B cell (primary cell): ENCODE measurements around the gene CREB5. TPM values are rescaled to one million over a fixed set of nuclear protein-coding genes. Genes with fewer than 3 reads are reported as not detected.
A peak's percentile ranks its signal among the peaks of the same experiment; 100 is the strongest.

Experiments used
- ATAC-seq: fragments of 200-7000 bp; cut with Tn5 transposase; one replicate; pipeline ENCODE4 v1.10.0; 2021; ENCODE audit warnings: low read depth, mild to moderate bottlenecking, moderate number of reproducible peaks, moderate library complexity
- CTCF ChIA-PET: fragments of 350-600 bp; sonication (Branson Sonifier 250); formaldehyde crosslinking; loops from one replicate; lab custom pipeline; 2021; ENCODE audit warnings: antibody characterized with exemption, inconsistent platforms; lab: Charles Lee
- POLR2A ChIA-PET: fragments of 350-600 bp; sonication (Branson Sonifier 250); formaldehyde crosslinking; loops from one replicate; lab custom pipeline; 2021; ENCODE audit warnings: antibody characterized with exemption; lab: Charles Lee
- DNase-seq: peaks from one replicate; pipeline ENCODE4 v3.0.0; 2013
- H2AFZ ChIP-seq: 2 replicates; pipeline ENCODE4 v1.6.1; 2012; ENCODE audit warnings: mild to moderate bottlenecking, low read depth, low read length; ENCODE audit not compliant: insufficient read depth, poor library complexity, severe bottlenecking
- H3K27ac ChIP-seq, 2 donors: 1 replicate in 1 of 2; 2 replicates in 1 of 2; pipeline ENCODE4 v1.5.1; 2012 to 2013; ENCODE audit warnings: low read length in 2 of 2, mild to moderate bottlenecking in 2 of 2, moderate library complexity in 1 of 2
- H3K27me3 ChIP-seq, 4 experiments: fragments of 200-600 bp in 1 of 4; sonication (generic) in 1 of 4; replicated peaks in 1 of 4; 1 replicate in 2 of 4; 2 replicates in 2 of 4; pipeline versions ENCODE4 v1.6.1 to v1.7.0; 2013 to 2016; ENCODE audit warnings: low read length in 3 of 4, mild to moderate bottlenecking in 2 of 4, mixed read lengths in 1 of 4, moderate library complexity in 1 of 4; ENCODE audit not compliant: insufficient read depth in 4 of 4, control insufficient read depth in 3 of 4; ENCODE audit errors: control extremely low read depth in 1 of 4
- H3K36me3 ChIP-seq, 2 experiments: replicated peaks in 1 of 2; 1 replicate in 1 of 2; 2 replicates in 1 of 2; pipeline versions ENCODE4 v1.6.1 to v1.7.1; 2013; ENCODE audit warnings: low read length in 1 of 2; ENCODE audit not compliant: insufficient read depth in 2 of 2, control insufficient read depth in 1 of 2; ENCODE audit errors: control extremely low read depth in 1 of 2, extremely low read depth in 1 of 2
- H3K4me1 ChIP-seq, 2 donors: fragments of 200-600 bp in 1 of 2; sonication (generic) in 1 of 2; 1 replicate in 1 of 2; 2 replicates in 1 of 2; pipeline versions ENCODE4 v1.5.1 to v1.6.1; 2013 to 2017; ENCODE audit warnings: low read length in 2 of 2; ENCODE audit not compliant: control insufficient read depth in 2 of 2, insufficient read depth in 2 of 2
- H3K4me2 ChIP-seq: replicated peaks from 2 replicates; pipeline ENCODE3; 2012; ENCODE audit warnings: mild to moderate bottlenecking, low read depth, low read length; ENCODE audit not compliant: poor library complexity, severe bottlenecking
- H3K4me3 ChIP-seq, 5 experiments: fragments of 200-600 bp in 1 of 5; sonication (generic) in 1 of 5; 1 replicate in 3 of 5; 2 replicates in 2 of 5; pipeline versions ENCODE4 v1.5.1 to v1.7.0; 2011 to 2016; ENCODE audit warnings: low read length in 4 of 5, mild to moderate bottlenecking in 4 of 5, low read depth in 2 of 5, control low read depth in 1 of 5, moderate library complexity in 1 of 5; ENCODE audit not compliant: insufficient read depth in 1 of 5; ENCODE audit errors: control extremely low read depth in 1 of 5, extremely low read depth in 1 of 5
- H3K79me2 ChIP-seq: fragments of 200-600 bp; sonication (generic); one replicate; pipeline ENCODE4 v1.6.0; 2016; ENCODE audit warnings: low read length; ENCODE audit not compliant: control insufficient read depth, insufficient read depth
- H3K9ac ChIP-seq: fragments of 200-600 bp; sonication (generic); 2 replicates; pipeline ENCODE4 v1.6.1; 2017; ENCODE audit warnings: mild to moderate bottlenecking, low read length, moderate library complexity
- H3K9me3 ChIP-seq, 3 donors: one replicate each; pipeline versions ENCODE4 v1.6.1 to v1.7.1; 2013; ENCODE audit warnings: low read length in 2 of 3; ENCODE audit not compliant: control insufficient read depth in 2 of 3, insufficient read depth in 1 of 3; ENCODE audit errors: control extremely low read depth in 1 of 3
- H4K20me1 ChIP-seq: 2 replicates; pipeline ENCODE4 v1.6.0; 2012; ENCODE audit warnings: mild to moderate bottlenecking, low read length; ENCODE audit not compliant: insufficient read depth, control insufficient read depth, poor library complexity, severe bottlenecking
- H3K27ac Mint-ChIP-seq: one replicate; pipeline ENCODE4 v1.8.0; 2021; ENCODE audit warnings: mixed read lengths
- H3K27me3 Mint-ChIP-seq: one replicate; pipeline ENCODE4 v1.8.0; 2021; ENCODE audit warnings: mixed read lengths
- H3K4me1 Mint-ChIP-seq: one replicate; pipeline ENCODE4 v1.8.0; 2021; ENCODE audit warnings: mixed read lengths
- H3K4me3 Mint-ChIP-seq: one replicate; pipeline ENCODE4 v1.8.0; 2021; ENCODE audit warnings: mixed read lengths
- H3K9me3 Mint-ChIP-seq: one replicate; pipeline ENCODE4 v1.8.0; 2022; ENCODE audit warnings: mixed read lengths; ENCODE audit not compliant: insufficient read depth
- CTCF ChIP-seq: fragments of 200-600 bp; IDR thresholded peaks from one replicate; pipeline ENCODE4 v1.8.0; 2022; ENCODE audit warnings: antibody characterized with exemption, mild to moderate bottlenecking
- EZH2 ChIP-seq: IDR thresholded peaks from 2 replicates; pipeline ENCODE4 v1.6.1; 2012; ENCODE audit warnings: borderline replicate concordance, low read depth, mild to moderate bottlenecking, moderate library complexity, low read length; ENCODE audit not compliant: insufficient read depth, poor library complexity, severe bottlenecking
- WGBS: methylation state at CpG from one replicate; pipeline ENCODE4 v1.1.5; 2013; ENCODE audit warnings: missing lambda C conversion rate; ENCODE audit not compliant: insufficient coverage; 5-methylcytosine and 5-hydroxymethylcytosine counted together
- intact Hi-C: fragments of 100-400 bp; cut with micrococcal nuclease; formaldehyde crosslinking; loops from one replicate; pipeline ENCODE4 v1.10.0; 2022
- polyA plus RNA-seq: library from polyadenylated mRNA; depleted of rRNA; stranded (reverse); fragments of >200 nt; gene quantifications from 2 replicates; pipeline ENCODE4 v1.2.3, GENCODE V29; 2012
- total RNA-seq, 2 donors: library from RNA; stranded (reverse); fragments of 120-200 nt in 1 of 2; gene quantifications; 1 replicate in 1 of 2; 2 replicates in 1 of 2; pipeline versions ENCODE4 v1.2.3 to v1.2.4, GENCODE V29; 2013 to 2022

CREB5 gene
- total and polyA plus RNA-seq, 2 donors (not counting 1 experiment from before 2014, with no cell fraction given): 0.05 to 0.95 TPM

GRCh38 chr7:28686418-28686800 lies 274.1 kb downstream of the CREB5 start:
- peak; percentile 28 for DNase-seq
- Mint-ChIP-seq H3K27me3 (peaks cover 4% of the 10 kb centered on the region), H3K4me3 (no peak overlapping the region), H3K9me3 (no peaks in the 10 kb centered on the region), H3K27ac (no peak overlapping the region), H3K4me1 (peaks cover 1% of the 10 kb centered on the region)
- intact Hi-C loops: loop anchor here (10.0 kb wide), 1 partner anchor 272 kb away; the partner anchor contains the start of gene CREB5
- peak overlapping the region; percentile 3 to 88 (median 40) for H3K4me3 ChIP-seq
- H3K4me2 ChIP-seq: peak overlapping the region; percentile 68
- H3K4me1 ChIP-seq: peaks cover 31 to 32% of the 10 kb centered on the region in 2 donors
- ChIA-PET POLR2A (no interaction called here), CTCF (interaction anchor here (1.1 kb wide), 1 partner anchor 236 kb away, joined by 3 read pairs; no protein-coding TSS in a partner anchor)
- peak overlapping the region; percentile 67 for H3K9ac ChIP-seq
- WGBS: 6% methylated on average over 9 of the region's 12 CpGs
- ATAC-seq: no peak
- peak overlapping the region in 1 of 2 donors; percentile 49 for H3K27ac ChIP-seq
- no peaks in the 10 kb centered on the region for H4K20me1 ChIP-seq
- no peaks in the 10 kb centered on the region for H3K79me2 ChIP-seq
- peaks cover 0 to 14% (median 3%) of the 10 kb centered on the region in 4 experiments for H3K27me3 ChIP-seq
- TF ChIP-seq CTCF (no peak), EZH2 (no peak)
- no peaks in the 10 kb centered on the region for H3K36me3 ChIP-seq
- peak overlapping the region; percentile 52 for H2AFZ ChIP-seq
- H3K9me3 ChIP-seq: no peaks in the 10 kb centered on the region

GRCh38 chr7:28687537-28687936 lies 275.2 kb downstream of the CREB5 start:
- H3K9me3 ChIP-seq: no peaks in the 10 kb centered on the region
- no peak overlapping the region for H3K9ac ChIP-seq
- ATAC-seq (no peak), DNase-seq (no peak)
- no peaks in the 10 kb centered on the region for H3K79me2 ChIP-seq
- peak overlapping the region in 1 of 5 experiments; percentile 88 for H3K4me3 ChIP-seq
- intact Hi-C loops: loop anchor here (10.0 kb wide), 1 partner anchor 273 kb away; the partner anchor contains the start of gene CREB5
- peaks cover 0 to 14% (median 3%) of the 10 kb centered on the region in 4 experiments for H3K27me3 ChIP-seq
- 65% methylated on average over 2 of the region's 4 CpGs for WGBS
- ChIA-PET POLR2A (no interaction called here), CTCF (no interaction called here)
- H3K4me1 ChIP-seq: peaks cover 31 to 32% of the 10 kb centered on the region in 2 donors
- Mint-ChIP-seq H3K27me3 (peaks cover 4% of the 10 kb centered on the region), H3K27ac (no peak overlapping the region), H3K4me1 (peaks cover 1% of the 10 kb centered on the region), H3K4me3 (no peak overlapping the region), H3K9me3 (no peaks in the 10 kb centered on the region)
- no peak overlapping the region for H3K27ac ChIP-seq
- TF ChIP-seq EZH2 (no peak), CTCF (no peak)
- no peak overlapping the region for H2AFZ ChIP-seq
- H3K36me3 ChIP-seq: no peaks in the 10 kb centered on the region
- no peaks in the 10 kb centered on the region for H4K20me1 ChIP-seq
- no peak overlapping the region for H3K4me2 ChIP-seq
